Measurements from ENCODE around the gene CLEC5A. TPM values are rescaled to one million over a fixed set of nuclear protein-coding genes. Genes with fewer than 3 reads are reported as not detected.

CLEC5A gene
- total RNA-seq, 1 experiment from 2014 or later: not detected

- POLR2A ChIA-PET: no interaction called here
- Histone ChIP-seq H3K27ac (ENCODE audit: low read length) (no peak overlapping the region), H3K4me1 (ENCODE audit: control insufficient read depth, insufficient read depth, low read length) (no peaks in the 10 kb centered on the region), H3K9me3 (ENCODE audit: control insufficient read depth, insufficient read depth, low read depth, low read length) (no peaks in the 10 kb centered on the region), H3K27me3 (ENCODE audit: control insufficient read depth, insufficient read depth, low read length) (no peaks in the 10 kb centered on the region), H3K36me3 (ENCODE audit: control insufficient read depth, insufficient read depth, low read length) (no peaks in the 10 kb centered on the region), H3K4me3 (ENCODE audit: low read depth in 2 of 2, low read length in 2 of 2) (no peak overlapping the region)
- intact Hi-C loops (cut with micrococcal nuclease; ENCODE audit: unreplicated experiment) (no loop called here), in situ Hi-C loops (cut with HindIII; ENCODE audit: low pct_unique_long_range_greater_than_20kb, low sequenced_read_pairs) (no loop called here)
- CTCF ChIA-PET: no interaction called here
- DNase-seq (ENCODE audit: low read depth, low spot score): no peak
- ATAC-seq: no peak
- TF ChIP-seq POLR2AphosphoS5 (IDR thresholded peaks at IDR 0.05; ENCODE audit: low read depth, low read length) (no peak), CTCF (IDR thresholded peaks at IDR 0.05) (no peak), TCF7L2 (IDR thresholded peaks at IDR 0.05; ENCODE audit: low read depth, low read length) (no peak), SIN3A (IDR thresholded peaks at IDR 0.05; ENCODE audit: borderline replicate concordance, insufficient read depth, low read depth, low read length) (no peak), REST (IDR thresholded peaks at IDR 0.05; ENCODE audit: insufficient read depth in 1 of 2, low read depth in 2 of 2, low read length in 1 of 2) (no peak)
- no TSS peak for BruUV-seq (replicated peaks)
These were observed 57.5 kb downstream of the CLEC5A start for GRCh38 chr7:141889321-141889720.

- Histone ChIP-seq H3K9me3 (ENCODE audit: control insufficient read depth, insufficient read depth, low read depth, low read length) (no peaks in the 10 kb centered on the region), H3K4me3 (ENCODE audit: low read depth in 2 of 2, low read length in 2 of 2) (no peak overlapping the region), H3K4me1 (ENCODE audit: control insufficient read depth, insufficient read depth, low read length) (no peaks in the 10 kb centered on the region), H3K27me3 (ENCODE audit: control insufficient read depth, insufficient read depth, low read length) (no peaks in the 10 kb centered on the region), H3K36me3 (ENCODE audit: control insufficient read depth, insufficient read depth, low read length) (no peaks in the 10 kb centered on the region), H3K27ac (ENCODE audit: low read length) (no peak overlapping the region)
- ATAC-seq (no peak), DNase-seq (ENCODE audit: low read depth, low spot score) (no peak)
- CTCF ChIA-PET: no interaction called here
- intact Hi-C loops (cut with micrococcal nuclease; ENCODE audit: unreplicated experiment): no loop called here
- in situ Hi-C loops (cut with HindIII; ENCODE audit: low pct_unique_long_range_greater_than_20kb, low sequenced_read_pairs): no loop called here
- POLR2A ChIA-PET: no interaction called here
- TF ChIP-seq REST (IDR thresholded peaks at IDR 0.05; ENCODE audit: insufficient read depth in 1 of 2, low read depth in 2 of 2, low read length in 1 of 2): no peak
- TF ChIP-seq POLR2AphosphoS5 (IDR thresholded peaks at IDR 0.05; ENCODE audit: low read depth, low read length): no peak
- TF ChIP-seq TCF7L2 (IDR thresholded peaks at IDR 0.05; ENCODE audit: low read depth, low read length): no peak
- TF ChIP-seq SIN3A (IDR thresholded peaks at IDR 0.05; ENCODE audit: borderline replicate concordance, insufficient read depth, low read depth, low read length): no peak
- no peak for TF ChIP-seq CTCF (IDR thresholded peaks at IDR 0.05)
- no TSS peak for BruUV-seq (replicated peaks)
These were observed 62.1 kb downstream of the CLEC5A start for GRCh38 chr7:141884539-141885225.
